ENCODE data around the gene TMEM187.
A peak's percentile ranks its signal among the peaks of the same experiment; 100 is the strongest.

The TMEM187 gene

GRCh38 chrX:154006947-154007346 lies 34.4 kb downstream of the TMEM187 start:
- DNase-seq: no peak

DNA sequence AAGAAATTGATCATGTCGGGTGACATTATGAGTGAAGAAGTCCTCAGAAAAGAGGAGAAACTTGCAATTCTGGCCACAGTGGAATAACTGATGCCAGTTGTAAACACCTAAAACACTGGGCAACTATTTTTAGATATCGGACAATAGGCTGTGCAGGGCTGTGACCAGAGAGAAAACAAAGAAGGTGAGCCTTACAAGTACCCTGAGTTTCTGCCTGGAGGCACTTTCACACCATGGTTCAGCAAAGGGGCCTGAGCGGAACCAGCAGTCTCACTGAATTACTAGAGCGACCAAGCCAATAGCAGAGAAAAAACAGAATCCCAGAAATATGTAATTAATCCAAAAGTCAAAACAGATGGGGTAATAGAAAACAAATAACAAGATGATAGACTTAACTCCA lies 36.0 kb downstream of the TMEM187 start:
- no peak for DNase-seq

DNA sequence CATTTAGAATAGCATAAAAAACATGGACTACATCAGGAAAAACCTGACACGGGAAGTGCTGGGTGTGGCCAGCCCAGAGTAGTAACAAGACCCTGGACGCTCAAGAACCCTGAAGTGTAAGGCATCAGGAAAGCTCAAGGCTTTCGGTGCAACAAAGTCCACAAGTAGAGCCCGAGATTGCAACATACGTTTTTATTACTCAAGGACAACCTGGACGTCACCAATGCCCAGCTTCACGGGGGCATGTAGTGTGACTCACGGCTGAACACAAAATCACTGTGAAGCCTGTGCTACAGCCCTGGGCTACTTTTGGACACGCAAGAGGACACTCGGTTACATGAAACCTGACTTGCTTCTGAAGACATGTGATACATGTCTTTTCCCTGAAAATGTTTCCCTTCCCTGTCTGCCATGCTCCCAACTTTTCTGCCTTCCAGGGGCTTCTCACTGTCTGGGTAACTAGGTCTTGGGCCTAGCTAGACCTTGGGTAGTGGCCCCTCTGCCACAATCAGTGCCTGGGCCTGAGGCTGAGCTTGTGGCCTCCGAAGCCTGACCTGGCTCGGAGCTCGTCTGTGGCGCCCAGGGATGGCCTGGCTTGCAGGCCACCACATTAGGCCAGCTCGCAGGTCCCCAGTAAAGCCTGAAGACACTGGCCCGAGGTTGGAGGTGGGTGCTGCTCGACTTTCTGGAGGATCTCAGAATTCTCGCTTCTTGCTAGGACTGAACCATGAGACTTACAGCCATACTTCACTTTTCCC lies 38.0 kb downstream of the TMEM187 start:
- DNase-seq: no peak

DNA sequence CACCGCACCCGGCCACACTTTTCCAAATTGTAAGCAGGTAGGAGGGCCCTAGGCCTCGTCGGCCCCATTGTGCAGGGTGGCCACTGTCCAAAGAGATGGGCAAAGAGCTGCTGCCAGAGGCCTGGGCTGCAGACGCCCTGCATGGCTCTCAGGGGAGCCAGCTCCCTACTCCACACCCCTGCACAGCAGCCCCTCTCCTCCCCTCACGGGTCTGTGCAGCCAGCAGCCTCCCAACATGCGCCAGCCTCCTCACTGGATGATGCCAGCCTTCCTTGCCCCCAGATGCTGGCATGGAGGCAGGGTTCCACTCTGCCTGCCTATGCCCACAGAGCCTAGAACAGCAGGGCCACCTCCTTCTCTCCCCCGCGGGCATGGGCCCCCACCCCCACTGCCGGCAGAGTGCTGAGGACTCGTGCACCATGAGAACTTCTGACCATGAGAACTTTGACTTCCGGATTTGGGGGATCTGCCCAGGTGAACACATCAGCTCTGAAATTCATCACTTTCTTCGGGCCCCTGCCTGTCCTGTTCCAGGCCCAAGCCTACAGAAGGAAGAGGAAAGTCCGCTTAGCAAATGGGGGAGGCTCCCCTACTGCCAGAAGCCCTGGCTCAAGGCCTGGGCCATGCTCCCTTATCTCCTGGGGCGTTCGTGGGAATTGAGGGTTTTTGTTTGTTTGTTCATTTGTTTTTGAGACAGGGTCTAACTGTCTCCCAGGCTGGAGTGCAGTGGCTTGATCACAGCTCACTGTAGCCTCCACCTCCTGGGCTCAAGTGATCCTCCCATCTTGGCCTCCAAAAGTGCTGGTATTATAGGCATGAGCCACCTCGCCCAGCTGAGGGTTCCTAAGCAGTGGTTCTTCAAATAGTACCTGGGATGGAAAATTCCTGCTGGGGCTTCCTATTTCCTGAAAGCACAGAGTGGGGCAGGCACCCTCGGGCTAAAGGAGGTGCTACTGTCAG lies 39.1 kb downstream of the TMEM187 start:
- no peak for DNase-seq

DNA sequence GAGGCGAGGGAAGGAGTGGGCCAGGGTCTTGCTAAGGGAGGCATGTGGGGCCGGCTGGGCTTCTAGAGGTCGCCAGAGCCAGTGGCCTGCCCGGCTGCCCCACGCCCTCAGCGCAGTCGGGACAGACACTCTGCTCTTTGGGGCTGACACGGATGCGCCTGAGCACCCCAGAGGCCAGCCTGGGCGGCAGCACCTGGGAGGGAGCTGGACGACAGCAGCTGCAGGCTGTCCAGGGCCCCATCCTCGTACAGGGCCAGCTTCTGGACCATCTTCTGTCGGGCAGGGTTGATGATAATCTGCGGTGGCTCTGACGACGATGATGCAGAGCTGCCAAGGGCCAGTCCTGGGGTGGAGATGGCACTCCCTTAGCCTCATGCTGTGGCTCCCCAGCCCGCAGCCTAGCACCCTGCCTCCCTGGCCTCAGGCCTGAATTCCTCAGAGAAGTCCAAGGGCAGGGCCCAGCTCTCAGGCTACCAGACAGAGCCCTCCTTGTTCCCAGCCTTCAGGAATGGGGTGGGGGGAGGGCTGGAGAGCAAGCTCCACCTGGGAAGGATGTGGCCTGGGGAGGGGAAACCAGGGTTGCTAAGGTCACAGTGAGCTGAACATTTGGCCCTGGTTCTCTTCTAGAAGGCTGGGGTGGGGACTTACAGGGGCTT lies 39.9 kb downstream of the TMEM187 start:
- DNase-seq: no peak

DNA sequence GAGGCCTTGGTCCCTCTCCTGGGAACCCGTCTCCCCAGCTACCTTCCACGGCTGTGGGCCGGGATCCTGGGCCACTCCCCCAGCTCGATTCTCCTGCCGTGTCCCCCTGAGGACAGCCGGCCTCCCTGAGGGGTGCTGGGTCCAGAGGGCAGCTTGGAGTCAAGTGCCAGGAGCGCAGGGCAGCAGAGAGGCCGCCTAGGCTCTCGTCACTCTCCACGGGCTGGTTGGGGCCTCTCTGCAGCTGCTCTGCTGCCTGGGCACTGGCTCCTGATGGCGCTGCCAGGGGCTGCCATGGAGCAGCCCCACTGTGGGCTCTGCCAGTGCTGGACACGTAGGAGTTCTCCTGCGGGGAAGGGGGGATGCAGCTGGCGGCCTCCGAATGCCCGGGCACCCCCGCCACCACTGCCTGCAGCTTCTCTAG lies 40.5 kb downstream of the TMEM187 start:
- no peak for DNase-seq

- peak; percentile 68 for DNase-seq
Measured at GRCh38 chrX:154013614-154014360, 41.2 kb downstream of the TMEM187 start.

- no peak for DNase-seq
Measured at GRCh38 chrX:154014429-154015380, 42.2 kb downstream of the TMEM187 start.

DNA sequence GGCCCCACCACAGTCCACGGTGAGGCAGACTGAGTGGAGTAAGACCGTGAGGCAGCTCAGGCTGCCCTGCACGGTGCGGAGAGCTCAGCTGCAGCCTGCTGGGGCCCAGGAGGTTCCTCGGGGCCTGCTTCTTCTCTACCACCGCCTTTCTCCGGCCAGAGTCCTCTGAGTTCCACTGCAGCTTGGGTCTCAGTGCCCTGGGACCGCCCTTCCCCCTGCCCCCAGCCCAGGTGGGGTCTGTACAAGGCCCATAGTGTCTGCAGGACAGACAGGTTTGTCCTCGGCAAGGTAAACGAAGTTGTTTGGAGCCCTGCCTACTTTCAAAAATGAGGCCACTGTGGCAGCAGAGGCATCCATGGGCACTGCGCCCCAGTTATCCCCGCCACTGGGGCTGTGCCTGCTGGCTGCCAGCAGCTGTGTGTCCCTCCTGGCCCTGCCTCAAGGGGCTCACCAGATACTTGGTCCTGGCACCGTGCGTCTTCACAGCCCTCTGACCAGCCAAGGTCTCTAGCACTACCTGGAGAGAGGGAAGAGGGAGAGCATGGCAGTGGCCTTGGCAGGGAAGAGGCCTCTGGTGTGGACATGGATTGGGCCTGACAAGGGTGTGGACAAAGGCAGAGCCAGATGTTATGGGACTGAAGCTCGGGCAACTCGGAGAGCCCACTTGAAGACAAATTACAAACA lies 43.2 kb downstream of the TMEM187 start:
- no peak for DNase-seq

- DNase-seq: no peak
Measured at GRCh38 chrX:154016366-154017076, 44.0 kb downstream of the TMEM187 start.

DNA sequence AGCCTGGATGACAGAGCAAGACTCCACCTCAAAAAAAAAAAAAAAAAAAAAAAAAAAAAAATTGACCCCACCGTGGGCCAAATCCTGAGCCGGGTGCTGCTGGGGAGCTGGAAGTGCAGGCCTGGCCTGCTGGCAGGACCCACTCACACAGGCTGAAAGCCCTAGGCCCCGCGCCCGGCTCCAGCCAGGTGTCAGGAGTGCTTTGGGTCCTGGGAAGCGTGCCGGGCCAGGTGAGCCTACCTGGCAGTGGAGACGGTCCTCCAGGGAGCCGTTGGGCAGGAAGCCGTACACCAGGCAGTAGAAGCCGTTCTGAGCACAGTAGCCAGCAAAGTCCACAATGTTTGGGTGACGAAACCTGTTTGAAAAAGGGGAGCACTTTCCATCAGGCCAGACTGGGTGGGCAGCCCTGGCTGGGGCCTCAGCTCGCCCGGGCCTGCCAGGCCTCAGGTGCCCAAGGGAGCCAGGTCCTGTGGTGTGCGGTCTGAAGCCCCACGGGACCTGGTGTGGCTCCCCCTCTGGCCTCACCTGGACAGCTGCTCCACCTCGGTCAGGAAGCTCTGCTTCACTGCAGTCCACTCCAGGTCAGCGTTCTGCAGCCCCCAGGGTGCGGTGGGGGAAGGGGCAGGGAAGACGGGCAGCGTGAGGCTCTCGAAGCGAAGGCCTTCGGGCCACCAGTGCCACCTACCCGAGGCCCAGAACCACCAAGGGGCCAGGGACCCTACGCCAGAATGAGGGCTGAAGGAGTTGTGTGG lies 45.4 kb downstream of the TMEM187 start:
- no peak for DNase-seq

DNA sequence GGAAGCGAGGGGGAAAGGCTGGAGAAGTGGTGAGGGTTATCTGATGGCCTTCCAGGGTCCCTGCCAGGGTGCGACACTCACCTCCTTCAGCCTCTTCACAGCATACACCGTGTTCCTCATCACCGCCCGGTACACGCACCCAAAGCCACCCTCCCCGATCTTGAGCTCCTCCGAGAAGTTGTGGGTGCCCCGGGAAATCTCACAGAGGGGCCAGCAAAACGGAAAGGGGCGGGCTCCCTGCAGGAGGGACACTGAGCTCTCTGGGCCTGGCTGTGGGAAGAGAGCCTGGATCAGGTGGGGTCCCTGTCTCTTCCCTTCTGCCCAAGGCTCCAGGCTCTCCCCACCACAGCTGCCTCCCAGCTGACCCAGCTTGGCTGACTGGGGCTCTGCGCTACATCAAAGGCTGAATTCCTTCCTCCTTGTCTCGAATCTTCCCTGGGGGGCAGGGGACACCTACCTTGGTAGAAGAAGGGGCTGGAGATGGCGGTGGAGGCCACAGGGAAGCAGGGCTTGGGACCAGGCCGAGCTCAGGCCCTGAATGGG lies 46.0 kb downstream of the TMEM187 start:
- no peak for DNase-seq

DNA sequence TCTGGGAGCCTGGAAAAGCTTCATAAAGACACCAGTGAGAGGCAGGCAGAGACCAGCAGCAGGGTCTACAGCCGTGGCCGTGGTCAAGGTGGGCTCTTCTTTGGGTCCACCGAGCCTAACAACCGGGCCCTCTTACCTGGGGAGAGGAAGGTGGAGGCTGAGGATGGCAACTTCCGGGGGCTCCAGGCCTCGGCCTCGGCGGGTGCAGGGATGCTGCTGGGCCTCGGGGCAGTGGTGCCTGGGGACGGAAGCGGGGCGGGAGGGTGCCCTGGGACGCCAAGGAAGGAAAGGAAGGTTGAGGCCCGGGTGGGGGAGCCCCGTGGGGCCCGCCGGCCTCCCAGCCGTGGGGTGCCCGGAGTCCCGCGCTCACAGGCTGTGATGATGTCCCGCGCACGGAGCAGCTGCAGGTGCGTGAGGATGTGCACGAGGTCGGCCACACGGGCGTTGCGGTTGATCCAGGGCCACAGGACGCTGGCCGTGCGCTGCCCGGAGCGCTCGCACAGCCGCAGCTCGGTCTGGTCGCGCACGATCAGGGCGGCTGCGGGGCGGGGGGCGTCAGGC lies 46.6 kb downstream of the TMEM187 start:
- no peak for DNase-seq

DNA sequence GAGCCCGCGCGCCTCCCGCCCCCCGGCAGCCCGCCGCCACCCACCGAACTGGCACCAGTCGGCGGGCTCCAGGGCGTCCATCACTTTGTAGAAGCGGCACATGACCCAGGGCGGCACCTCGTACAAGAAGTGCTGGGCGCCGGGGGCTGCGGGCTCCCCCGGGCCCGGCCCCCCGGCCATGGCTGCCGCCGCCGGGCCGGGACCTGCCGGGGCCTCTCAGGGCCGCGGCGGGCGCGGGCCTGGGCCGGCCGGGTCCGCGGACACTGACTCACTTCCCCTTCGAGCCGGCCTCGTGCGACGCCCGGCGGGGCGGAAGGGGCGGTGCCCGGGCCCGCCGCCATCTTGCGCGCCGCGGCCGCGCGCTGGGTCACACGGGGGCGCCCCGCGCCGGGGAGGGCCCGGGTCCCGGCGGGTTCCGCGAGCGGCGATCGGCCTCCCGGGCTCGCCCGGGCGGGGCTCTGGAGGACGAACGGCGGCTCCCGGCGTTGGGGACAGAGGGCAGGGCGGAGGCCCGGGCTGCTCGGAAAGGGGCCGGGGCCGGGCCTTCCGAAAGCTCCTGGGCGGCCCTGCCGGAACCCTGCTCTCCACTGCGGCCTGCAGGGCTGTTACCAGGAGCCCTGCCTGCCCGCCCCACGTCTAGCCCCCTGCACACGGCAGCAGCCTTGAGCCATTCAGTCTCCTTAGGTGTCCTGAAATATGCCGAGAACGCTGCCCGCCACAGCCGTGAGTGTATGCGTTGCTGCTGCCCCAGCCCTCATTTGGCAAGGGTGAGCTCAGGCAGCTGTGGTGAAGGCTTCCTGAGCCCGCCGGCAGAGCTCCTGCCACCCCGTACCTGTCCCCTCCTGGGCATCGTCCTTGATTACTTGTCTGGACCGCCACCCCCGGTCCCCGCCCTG lies 47.3 kb downstream of the TMEM187 start, which contains the start of gene IRAK1:
TSS of gene IRAK1 (minus strand) at position 270 of the 896 bp plus-strand sequence. CDS start at position 180, 90 bp downstream.
- peak; percentile 68 for DNase-seq

DNA sequence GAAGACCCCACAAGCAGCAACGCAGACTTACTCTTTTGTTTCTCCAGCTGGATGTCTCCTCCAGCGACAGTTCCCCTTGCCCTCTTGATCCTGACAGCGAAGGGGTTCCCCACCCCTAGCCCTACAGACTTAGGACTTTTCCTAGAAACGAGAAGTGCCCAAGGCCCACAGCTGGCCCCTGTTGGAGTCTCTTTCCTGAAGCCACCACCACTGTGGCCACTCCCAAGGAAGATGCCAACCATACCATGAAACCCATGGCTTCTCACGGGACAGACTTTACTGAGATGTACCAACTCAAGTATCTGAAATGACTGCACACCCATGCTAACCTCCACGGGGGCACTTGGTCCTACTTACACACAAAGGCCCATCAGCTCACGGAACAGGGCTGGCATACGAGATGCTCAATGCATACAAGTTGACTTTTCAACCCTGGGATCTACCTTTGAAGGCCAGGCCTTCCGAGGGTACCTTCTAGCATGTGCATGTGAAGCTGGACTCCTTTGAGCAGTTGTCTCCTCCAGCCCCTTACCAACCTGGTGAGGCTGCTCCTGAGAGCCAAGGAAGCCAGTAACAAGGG lies 48.1 kb downstream of the TMEM187 start:
- no peak for DNase-seq

GRCh38 chrX:154021131-154021611 lies 48.6 kb downstream of the TMEM187 start:
- DNase-seq: no peak

DNA sequence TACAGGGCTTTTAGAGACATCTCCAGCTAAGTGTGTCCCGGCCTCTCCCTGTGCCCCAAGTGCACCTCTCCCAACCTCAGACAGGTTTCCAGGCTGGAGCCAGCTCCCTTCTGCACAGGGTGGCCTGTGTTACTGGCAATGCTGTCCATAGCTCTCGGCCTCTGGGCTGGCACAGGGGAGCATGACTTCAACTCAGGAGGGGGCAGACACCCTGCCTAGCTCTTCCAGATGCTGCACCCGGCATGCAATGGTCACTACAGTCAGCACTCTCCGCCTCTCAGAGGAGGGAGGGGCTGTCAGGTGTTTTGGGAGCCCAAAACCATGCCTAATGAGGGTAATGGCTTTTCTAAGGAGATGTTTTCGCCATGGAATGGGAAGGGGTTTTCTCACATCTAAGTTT lies 49.6 kb downstream of the TMEM187 start:
- no peak for DNase-seq

All from activated T-cell treated with anti-CD3 and anti-CD28 coated beads, Interleukin-2, amount 50 U/mL, for 1 hour (primary cell).